WERI-Rb-1 (cell line): ENCODE data around the gene DDC.

Source experiments
- DNase-seq: peaks from one replicate; pipeline ENCODE4 v3.0.0-alpha.2; 2020
- H3K27ac ChIP-seq: fragments of 250-450 bp; sonication (Bioruptor Pico); 2 replicates; pipeline ENCODE4 v1.5.1; 2020; ENCODE audit warnings: mild to moderate bottlenecking, moderate library complexity
- H3K27me3 ChIP-seq: fragments of 250-450 bp; sonication (Bioruptor Pico); 2 replicates; pipeline ENCODE4 v1.5.1; 2021; ENCODE audit warnings: mild to moderate bottlenecking, low read depth, moderate library complexity; ENCODE audit not compliant: insufficient read depth, severe bottlenecking
- H3K36me3 ChIP-seq: fragments of 250-450 bp; sonication (Bioruptor Pico); 2 replicates; pipeline ENCODE4 v1.5.1; 2020; ENCODE audit warnings: mild to moderate bottlenecking, moderate library complexity
- H3K4me3 ChIP-seq: 2 replicates; pipeline ENCODE4 v1.5.1; 2011; ENCODE audit warnings: low read depth, mild to moderate bottlenecking, control low read depth, low read length
- H3K9me3 ChIP-seq: fragments of 250-450 bp; sonication (Bioruptor Pico); 2 replicates; pipeline ENCODE4 v1.5.1; 2021; ENCODE audit warnings: mild to moderate bottlenecking, moderate library complexity; ENCODE audit not compliant: severe bottlenecking
- CTCF ChIP-seq: IDR thresholded peaks from 2 replicates; pipeline ENCODE4 v1.5.1; 2011; ENCODE audit warnings: low read depth, mild to moderate bottlenecking, control low read depth, inconsistent platforms, low read length

The DDC gene

GRCh38 chr7:50426280-50427045 is 138.7 kb downstream of the DDC start:
- H3K36me3 ChIP-seq, result no peaks in the 10 kb centered on the region
- DNase-seq, result no peak
- H3K9me3 ChIP-seq, result no peaks in the 10 kb centered on the region
- no peak overlapping the region for H3K27ac ChIP-seq
- no peaks in the 10 kb centered on the region for H3K27me3 ChIP-seq
- no peak overlapping the region for H3K4me3 ChIP-seq
- TF ChIP-seq CTCF, result no peak

- no peaks in the 10 kb centered on the region for H3K36me3 ChIP-seq
- no peak overlapping the region for H3K27ac ChIP-seq
- no peak for DNase-seq
- no peak for TF ChIP-seq CTCF
- H3K9me3 ChIP-seq, result no peaks in the 10 kb centered on the region
- no peak overlapping the region for H3K4me3 ChIP-seq
- no peaks in the 10 kb centered on the region for H3K27me3 ChIP-seq
These were observed 139.9 kb downstream of the DDC start for GRCh38 chr7:50425318-50425717.

GRCh38 chr7:50423860-50424259 is 141.3 kb downstream of the DDC start:
- no peak for TF ChIP-seq CTCF

DNA sequence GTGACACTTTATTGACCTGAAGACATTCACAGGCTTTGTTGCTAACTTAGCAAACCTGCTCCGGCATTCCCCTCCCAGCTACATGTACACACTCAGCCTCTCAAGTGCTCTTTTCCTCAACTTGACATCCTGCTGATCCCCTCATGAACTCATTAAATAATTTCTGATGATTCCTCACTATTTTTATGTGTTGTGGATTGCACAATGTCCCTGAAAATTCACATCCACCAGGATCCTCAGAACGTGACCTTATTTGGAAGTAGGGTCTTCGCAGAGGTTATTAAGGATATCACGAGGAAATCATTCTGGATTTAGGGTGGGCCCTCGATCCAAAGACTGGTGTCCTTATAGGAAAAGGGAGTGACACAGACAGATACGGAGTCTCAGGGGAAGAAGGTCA is 142.3 kb downstream of the DDC start:
- Histone ChIP-seq H3K27me3 (no peaks in the 10 kb centered on the region), H3K27ac (no peak overlapping the region), H3K4me3 (no peak overlapping the region), H3K36me3 (no peaks in the 10 kb centered on the region), H3K9me3 (no peaks in the 10 kb centered on the region)
- no peak for DNase-seq
- no peak for TF ChIP-seq CTCF

More at GRCh38 chr7:50423860-50424259, 141.3 kb downstream of the DDC start:
- H3K36me3 ChIP-seq, result no peaks in the 10 kb centered on the region
- no peak for DNase-seq
- no peaks in the 10 kb centered on the region for H3K27me3 ChIP-seq
- H3K9me3 ChIP-seq, result no peaks in the 10 kb centered on the region
- no peak overlapping the region for H3K4me3 ChIP-seq
- no peak overlapping the region for H3K27ac ChIP-seq

DNA sequence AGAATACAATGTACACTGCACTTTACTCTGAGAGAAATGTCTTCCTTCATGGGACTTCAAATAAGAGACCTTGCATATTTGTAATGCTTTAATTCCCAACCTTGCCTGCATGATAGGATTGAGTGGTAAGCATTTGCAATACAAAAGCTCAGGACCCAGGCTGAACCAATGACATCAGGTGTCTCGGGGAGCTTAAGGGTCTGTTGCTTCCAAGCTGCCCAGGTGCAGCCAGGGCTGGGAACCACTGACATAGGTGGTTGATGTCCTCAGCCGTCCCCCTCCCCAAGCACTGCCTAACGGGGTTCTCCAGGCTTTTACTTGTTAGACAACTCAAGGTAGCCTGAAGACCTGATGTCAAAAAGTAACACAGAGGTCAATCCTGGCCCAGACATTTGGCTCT is 144.2 kb downstream of the DDC start:
- no peak overlapping the region for H3K27ac ChIP-seq
- H3K4me3 ChIP-seq, result no peak overlapping the region
- H3K9me3 ChIP-seq, result no peaks in the 10 kb centered on the region
- no peaks in the 10 kb centered on the region for H3K36me3 ChIP-seq
- DNase-seq, result no peak
- no peak for TF ChIP-seq CTCF
- no peaks in the 10 kb centered on the region for H3K27me3 ChIP-seq
